ENCODE measurements around the gene RPTOR. TPM values are rescaled to one million over a fixed set of nuclear protein-coding genes. Genes with fewer than 3 reads are reported as not detected.
A peak's percentile ranks its signal among the peaks of the same experiment; 100 is the strongest.

Gene RPTOR
- polyA plus RNA-seq, 1 of the 3 experiments (the other 2 are of a cell fraction) = 14.9 TPM

- CTCF ChIA-PET = interaction anchor here (0.5 to 3.5 kb wide), 115 partner anchors 10 to 523 kb away, joined by 3 to 71 read pairs (median 4); partner anchors contain the start of genes ENDOV, NPTX1 and RPTOR
- no peaks in the 10 kb centered on the region for H3K9me2 ChIP-seq
- peaks cover 44% of the 10 kb centered on the region for H4K20me1 ChIP-seq (ENCODE audit: insufficient read depth)
- 18% methylated on average over 17 of the region's 17 CpGs for WGBS (ENCODE audit: low lambda C conversion rate)
- POLR2A ChIA-PET = interaction anchor here (1.5 kb wide), 1 partner anchor 120 kb away, joined by 3 read pairs; no protein-coding TSS in a partner anchor
- H3K9ac ChIP-seq = no peak overlapping the region
- H3K27me3 ChIP-seq (ENCODE audit: insufficient read depth) = no peaks in the 10 kb centered on the region
- no peaks in the 10 kb centered on the region for H3K9me3 ChIP-seq
- no peak overlapping the region for H3K4me2 ChIP-seq
- no peaks in the 10 kb centered on the region for H3K4me1 ChIP-seq (ENCODE audit: control insufficient read depth in 1 of 2, insufficient read depth in 2 of 2, low read depth in 1 of 2, low read length in 1 of 2)
- H3K79me2 ChIP-seq (ENCODE audit: insufficient read depth) = peaks cover 72% of the 10 kb centered on the region
- no peak overlapping the region for H2AFZ ChIP-seq (ENCODE audit: low read depth)
- DNase-seq = peak; percentile 96
- no peak overlapping the region; a peak in 1 of 4 replicates for H3K4me3 ChIP-seq (ENCODE audit: low read depth in 2 of 2, low read length in 1 of 2)
- H3F3A ChIP-seq (replicated peaks; ENCODE audit: insufficient read depth) = no peaks in the 10 kb centered on the region
- TF ChIP-seq SMC3 (IDR thresholded peaks at IDR 0.05; ENCODE audit: low read depth, low read length) (peak; percentile 100), RAD21 (IDR thresholded peaks at IDR 0.05; ENCODE audit: low read length) (peak; percentile 97), RFX5 (IDR thresholded peaks at IDR 0.05; ENCODE audit: low read length) (peak; percentile 73), CHD2 (IDR thresholded peaks at IDR 0.05; ENCODE audit: low read length, partially characterized antibody) (peak; percentile 79), EZH2phosphoT487 (IDR thresholded peaks at IDR 0.05; ENCODE audit: borderline replicate concordance, low read depth) (no peak), FOXJ3 (CRISPR knock-in tag; IDR thresholded peaks at IDR 0.05) (no peak), CTCF (IDR thresholded peaks at IDR 0.05) (peak; percentile 100), MXI1 (IDR thresholded peaks at IDR 0.05; ENCODE audit: low read depth, low read length) (peak; percentile 98), NRF1 (IDR thresholded peaks at IDR 0.05; ENCODE audit: low read depth, low read length) (peak; percentile 23; the same call in 1 of the 2 replicates), TCF12 (IDR thresholded peaks at IDR 0.05) (peak; percentile 46; the same call in 1 of the 2 replicates), RCOR1 (IDR thresholded peaks at IDR 0.05; ENCODE audit: low read length) (peak; percentile 84), REST (IDR thresholded peaks at IDR 0.05; ENCODE audit: low read depth, low read length) (peak; percentile 20; the same call in 1 of the 2 replicates), YY1 (IDR thresholded peaks at IDR 0.05; ENCODE audit: low read depth) (no peak), IRF3 (IDR thresholded peaks at IDR 0.05; ENCODE audit: low read depth, low read length) (no peak), SIN3A (IDR thresholded peaks at IDR 0.05; ENCODE audit: borderline replicate concordance, low read depth, low read length) (peak; percentile 96), POLR2AphosphoS5 (IDR thresholded peaks at IDR 0.05; ENCODE audit: low read depth, low read length) (no peak), GABPA (IDR thresholded peaks at IDR 0.05; ENCODE audit: low read depth) (no peak), USF2 (IDR thresholded peaks at IDR 0.05; ENCODE audit: borderline replicate concordance, low read depth, low read length) (peak; percentile 51)
- TF ChIP-seq, protein P1, sequence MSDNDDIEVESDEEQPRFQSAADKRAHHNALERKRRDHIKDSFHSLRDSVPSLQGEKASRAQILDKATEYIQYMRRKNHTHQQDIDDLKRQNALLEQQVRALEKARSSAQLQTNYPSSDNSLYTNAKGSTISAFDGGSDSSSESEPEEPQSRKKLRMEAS (IDR thresholded peaks at IDR 0.05; ENCODE audit: low read depth) = peak; percentile 94
- TF ChIP-seq, protein P2, sequence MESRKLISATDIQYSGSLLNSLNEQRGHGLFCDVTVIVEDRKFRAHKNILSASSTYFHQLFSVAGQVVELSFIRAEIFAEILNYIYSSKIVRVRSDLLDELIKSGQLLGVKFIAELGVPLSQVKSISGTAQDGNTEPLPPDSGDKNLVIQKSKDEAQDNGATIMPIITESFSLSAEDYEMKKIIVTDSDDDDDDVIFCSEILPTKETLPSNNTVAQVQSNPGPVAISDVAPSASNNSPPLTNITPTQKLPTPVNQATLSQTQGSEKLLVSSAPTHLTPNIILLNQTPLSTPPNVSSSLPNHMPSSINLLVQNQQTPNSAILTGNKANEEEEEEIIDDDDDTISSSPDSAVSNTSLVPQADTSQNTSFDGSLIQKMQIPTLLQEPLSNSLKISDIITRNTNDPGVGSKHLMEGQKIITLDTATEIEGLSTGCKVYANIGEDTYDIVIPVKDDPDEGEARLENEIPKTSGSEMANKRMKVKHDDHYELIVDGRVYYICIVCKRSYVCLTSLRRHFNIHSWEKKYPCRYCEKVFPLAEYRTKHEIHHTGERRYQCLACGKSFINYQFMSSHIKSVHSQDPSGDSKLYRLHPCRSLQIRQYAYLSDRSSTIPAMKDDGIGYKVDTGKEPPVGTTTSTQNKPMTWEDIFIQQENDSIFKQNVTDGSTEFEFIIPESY (IDR thresholded peaks at IDR 0.05; ENCODE audit: borderline replicate concordance, low read depth) = no peak
- peaks cover 0 to 5% of the 10 kb centered on the region in 2 experiments for H3K36me3 ChIP-seq (replicated peaks in 1 of 2; ENCODE audit: control insufficient read depth in 1 of 2, insufficient read depth in 2 of 2, low read length in 1 of 2)
- H3K27ac ChIP-seq (ENCODE audit: low read depth in 2 of 2, low read length in 1 of 2) = no peak overlapping the region
These were observed 30.6 kb downstream of the RPTOR start for GRCh38 chr17:80575057-80575875.
